ENCODE measurements around the gene GSTP1.
"Not testable (repeated sequence)": the region's sequence is repeated elsewhere in the genome, so short reads cannot be mapped to it uniquely, and the experiment has no call there.

The GSTP1 gene

DNA sequence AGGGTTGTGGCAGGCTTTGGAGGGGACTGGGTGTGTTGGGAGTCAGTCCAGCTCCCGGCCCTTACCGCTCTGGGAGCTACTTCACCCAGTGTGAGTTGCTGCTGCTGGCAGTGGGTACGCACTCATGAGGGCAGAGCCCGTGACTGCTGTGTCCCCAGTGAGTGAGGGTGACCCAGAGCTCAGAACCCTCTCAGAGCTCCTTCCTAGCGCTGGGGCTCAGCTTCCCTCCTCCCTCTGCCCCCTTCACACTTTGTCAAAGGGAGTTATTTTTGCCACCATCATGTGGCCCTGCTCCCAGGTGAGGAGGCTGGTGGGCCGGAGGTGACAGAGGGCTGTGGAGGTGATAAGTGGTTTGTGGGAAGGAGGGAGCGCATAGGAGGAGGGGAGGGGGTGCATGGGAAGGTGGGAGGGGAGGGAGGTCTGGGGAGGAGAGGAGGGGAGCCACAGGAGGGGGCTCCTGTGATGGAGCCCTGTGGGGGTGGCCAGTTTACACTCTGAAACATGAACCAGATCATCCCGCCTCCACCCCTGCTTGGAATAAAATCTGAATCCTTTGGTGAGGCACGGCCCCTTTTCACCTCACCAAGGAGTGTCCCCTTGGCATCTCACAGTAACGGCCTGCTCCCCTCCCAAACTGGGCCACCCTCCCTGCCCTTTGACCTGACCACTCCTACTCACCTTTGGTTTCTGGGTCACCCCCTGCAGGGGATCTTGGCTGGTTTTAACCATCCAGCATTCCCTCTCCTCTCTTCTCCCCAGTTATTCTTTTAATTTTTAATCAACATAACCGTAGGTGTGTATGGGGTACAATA is 33.0 kb downstream of the GSTP1 start:
- DNase-seq, result no peak

DNA sequence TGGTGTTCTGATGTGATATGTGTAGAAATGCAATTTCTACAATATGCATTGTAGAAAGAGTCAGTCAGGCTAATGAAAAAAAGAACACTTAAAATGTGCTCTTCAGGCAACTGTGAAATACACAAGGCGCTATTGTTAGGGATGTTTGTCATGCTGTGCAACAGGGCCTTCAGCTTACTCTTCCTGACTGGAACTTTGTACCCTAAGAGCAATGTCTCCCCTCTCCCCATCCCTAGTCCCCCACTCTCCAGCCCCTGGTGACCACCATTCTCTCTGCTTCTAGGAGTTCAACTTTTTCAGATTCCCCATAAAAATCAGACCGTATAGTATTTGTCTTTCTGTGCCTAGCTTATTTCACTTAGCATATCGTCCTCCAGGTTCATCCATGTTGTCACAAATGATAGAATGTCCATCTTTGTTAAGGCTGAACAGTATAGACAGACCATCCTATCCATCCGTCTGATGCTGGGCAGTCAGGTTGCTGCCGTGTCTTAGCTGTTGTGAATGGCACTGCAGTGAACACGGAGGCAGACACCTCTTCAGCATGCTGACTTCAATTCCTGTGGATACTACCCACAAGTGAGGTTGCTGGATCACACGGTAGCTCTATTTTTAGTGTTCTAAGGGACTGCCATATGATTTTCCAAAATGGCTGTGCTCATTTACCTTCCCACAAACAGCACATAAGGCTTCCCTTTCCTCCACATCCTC is 33.8 kb downstream of the GSTP1 start:
- DNase-seq, result no peak

DNA sequence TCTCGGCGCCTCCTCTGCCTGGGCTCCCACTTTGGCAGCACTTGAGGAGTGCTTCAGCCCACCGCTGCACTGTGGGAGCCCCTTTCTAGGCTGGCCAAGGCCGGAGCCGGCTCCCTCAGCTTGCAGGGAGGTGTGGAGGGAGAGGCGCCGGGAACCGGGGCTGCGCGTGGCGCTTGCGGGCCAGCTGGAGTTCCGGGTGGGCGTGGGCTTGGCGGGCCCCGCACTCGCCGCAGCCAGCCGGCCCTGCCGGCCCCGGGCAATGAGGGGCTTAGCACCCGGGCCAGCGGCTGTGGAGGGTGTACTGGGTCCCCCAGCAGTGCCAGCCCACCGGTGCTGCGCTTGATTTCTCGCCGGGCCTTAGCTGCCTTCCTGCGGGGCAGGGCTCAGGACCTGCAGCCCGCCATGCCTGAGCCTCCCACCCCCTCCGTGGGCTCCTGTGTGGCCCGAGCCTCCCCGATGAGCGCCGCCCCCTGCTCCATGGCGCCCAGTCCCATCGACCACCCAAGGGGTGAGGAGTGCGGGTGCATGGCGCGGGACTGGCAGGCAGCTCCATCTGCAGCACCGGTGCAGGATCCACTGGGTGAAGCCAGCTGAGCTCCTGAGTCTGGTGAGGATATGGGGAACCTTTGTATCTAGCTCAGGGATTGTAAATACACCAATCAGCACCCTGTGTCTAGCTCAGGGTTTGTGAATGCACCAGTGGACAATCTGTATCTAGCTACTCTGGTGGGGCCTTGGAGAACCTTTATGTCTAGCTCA is 35.5 kb downstream of the GSTP1 start:
- DNase-seq, result not testable (repeated sequence)

DNA sequence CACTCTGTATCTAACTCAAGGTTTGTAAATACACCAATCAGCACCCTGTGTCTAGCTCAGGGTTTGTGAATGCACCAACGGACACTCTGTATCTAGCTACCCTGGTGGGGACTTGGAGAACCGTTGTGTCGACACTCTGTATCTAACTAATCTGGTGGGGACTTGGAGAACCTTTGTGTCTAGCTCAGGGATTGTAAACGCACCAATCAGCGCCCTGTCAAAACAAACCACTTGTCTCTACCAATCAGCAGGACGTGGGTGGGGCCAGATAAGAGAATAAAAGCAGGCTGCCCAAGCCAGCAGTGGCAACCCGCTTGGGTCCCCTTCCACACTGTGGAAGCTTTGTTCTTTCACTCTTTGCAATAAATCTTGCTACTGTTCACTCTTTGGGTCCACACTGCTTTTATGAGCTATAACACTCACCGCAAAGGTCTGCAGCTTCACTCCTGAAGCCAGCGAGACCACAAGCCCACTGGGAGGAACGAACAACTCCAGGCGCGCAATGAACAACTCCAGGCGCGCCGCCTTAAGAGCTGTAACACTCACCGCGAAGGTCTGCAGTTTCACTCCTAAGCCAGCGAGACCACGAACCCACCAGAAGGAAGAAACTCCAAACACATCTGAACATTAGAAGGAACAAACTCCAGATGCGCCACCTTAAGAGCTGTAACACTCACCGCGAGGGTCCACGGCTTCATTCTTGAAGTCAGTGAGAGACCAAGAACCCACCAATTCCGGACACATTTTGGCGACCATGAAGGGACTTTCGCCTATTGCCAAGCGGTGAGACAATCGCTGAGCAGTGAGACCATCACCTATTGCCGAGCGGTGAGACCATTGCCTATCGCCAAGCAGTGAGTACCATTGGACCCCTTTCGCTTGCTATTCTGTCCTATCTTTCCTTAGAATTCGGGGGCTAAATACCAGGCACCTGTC is 36.3 kb downstream of the GSTP1 start:
- not testable (repeated sequence) for DNase-seq

DNA sequence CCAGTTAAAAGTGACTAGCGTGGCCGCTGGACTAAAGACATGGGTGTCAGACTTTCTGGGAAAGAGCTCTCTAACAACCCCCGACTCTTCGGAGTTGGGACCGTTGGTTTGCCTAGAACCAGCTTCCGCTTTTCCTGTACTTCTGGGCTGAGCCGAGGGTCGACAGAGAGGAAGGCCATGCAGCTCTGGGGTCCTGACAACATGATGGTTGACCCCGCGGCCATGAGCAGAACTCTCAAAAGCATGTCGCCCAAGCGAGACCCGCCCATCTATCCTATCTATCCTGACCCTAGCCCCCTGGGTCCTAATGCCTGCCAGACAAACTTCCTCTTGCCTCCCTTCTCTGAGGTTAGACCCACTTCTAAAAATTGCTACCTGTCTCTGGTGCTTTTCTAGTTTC is 37.0 kb downstream of the GSTP1 start:
- DNase-seq, result not testable (repeated sequence)

DNA sequence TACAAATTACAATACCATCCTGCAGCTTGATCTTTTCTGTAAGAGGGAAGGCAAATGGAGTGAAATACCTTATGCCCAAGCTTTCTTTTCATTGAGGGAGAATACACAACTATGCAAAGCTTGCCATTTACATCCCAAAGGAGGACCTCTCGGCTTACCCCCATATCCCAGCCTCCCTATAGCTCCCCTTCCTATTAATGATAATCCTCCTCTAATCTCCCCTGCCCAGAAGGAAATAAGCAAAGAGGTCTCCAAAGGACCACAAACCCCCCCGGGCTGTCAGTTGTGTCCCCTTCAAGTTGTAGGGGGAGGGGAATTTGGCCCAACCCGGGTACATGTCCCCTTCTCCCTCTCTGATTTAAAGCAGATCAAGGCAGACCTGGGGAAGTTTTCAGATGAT is 38.3 kb downstream of the GSTP1 start:
- DNase-seq, result not testable (repeated sequence)

DNA sequence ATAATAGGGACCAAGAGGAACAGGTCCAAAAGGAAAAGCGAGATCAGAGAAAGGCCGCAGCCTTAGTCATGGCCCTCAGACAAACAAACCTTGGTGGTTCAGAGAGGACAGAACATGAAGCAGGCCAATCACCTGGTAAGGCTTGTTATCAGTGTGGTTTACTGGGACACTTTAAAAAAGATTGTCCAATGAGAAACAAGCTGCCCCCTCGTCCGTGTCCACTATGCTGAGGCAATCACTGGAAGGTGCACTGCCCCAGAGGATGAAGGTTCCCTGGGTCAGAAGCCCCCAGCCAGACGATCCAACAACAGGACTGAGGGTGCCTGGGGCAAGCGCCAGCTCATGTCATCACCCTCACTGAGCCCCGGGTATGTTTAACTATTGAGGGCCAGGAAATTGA is 39.3 kb downstream of the GSTP1 start:
- not testable (repeated sequence) for DNase-seq

DNA sequence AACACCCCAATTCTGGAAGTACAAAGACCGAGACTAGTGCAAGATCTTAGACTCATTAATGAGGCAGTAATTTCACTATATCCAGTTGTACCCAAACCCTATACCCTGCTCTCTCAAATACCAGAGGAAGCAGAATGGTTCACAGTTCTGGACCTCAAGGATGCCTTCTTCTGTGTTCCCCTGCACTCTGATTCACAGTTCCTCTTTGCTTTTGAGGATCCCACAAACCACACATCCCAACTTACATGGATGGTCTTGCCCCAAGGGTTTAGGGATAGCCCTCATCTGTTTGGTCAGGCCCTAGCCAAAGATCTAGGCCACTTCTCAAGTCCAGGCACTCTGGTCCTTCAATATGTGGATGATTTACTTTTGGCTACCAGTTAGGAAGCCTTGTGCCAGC is 40.2 kb downstream of the GSTP1 start:
- not testable (repeated sequence) for DNase-seq

DNA sequence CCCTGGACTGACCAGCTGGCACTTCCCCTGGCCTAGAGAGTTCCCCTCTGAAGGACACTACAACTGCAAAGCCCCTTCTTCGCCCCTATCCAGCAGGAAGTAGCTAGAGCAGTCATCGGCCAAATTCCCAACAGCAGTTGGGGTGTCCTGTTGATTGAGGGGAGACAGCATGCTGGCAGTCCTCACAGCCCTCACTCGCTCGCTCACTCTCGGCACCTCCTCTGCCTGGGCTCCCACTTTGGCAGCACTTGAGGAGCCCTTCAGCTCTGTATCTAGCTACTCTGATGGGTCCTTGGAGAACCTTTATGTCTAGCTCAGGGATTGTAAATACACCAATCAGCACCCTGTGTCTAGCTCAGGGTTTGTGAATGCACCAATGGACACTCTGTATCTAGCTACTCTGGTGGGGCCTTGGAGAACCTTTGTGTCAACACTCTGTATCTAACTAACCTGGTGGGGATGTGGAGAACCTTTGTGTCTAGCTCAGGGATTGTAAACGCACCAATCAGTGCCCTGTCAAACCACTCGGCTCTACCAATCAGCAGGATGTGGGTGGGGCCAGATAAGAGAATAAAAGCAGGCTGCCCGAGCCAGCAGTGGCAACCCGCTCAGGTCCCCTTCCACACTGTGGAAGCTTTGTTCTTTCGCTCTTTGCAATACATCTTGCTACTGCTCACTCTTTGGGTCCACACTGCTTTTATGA is 42.7 kb downstream of the GSTP1 start:
- DNase-seq, result not testable (repeated sequence)

DNA sequence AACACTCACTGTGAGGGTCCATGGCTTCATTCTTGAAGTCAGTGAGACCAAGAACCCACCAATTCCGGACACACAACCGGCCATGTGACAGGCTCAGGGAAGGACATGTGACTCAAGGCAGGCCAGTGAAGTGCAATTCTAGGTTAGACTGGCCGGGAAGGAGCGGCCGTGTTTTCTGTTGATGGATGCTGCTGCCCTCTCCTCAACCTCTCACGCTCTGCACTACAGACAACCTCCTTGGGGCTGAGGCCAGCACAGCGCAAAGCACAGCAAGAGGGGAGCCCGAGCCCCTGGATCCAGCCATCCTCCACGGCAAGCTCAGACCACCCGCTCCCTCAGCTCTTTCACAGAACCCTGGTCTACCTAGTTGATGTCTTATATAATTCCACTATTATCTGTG is 43.4 kb downstream of the GSTP1 start:
- DNase-seq, result no peak

DNA sequence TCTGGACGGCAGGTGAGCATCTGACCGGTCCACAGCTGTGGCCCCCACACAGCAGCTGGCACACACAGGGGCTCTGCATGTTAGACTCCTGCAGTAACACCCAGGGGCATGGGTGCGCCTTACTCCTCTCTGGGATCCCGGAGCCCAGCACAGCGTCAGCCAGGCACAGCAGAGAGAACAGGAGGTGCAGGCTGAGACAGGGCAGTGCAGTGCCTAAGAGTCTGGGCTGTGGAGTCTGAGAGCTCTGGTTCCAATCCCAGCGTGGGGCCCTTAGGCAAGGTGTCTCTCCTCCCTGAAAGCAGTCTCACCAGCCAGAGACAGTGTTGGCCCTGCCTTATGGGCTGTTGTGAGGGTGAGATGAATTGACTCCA is 43.8 kb downstream of the GSTP1 start:
- no peak for DNase-seq

DNA sequence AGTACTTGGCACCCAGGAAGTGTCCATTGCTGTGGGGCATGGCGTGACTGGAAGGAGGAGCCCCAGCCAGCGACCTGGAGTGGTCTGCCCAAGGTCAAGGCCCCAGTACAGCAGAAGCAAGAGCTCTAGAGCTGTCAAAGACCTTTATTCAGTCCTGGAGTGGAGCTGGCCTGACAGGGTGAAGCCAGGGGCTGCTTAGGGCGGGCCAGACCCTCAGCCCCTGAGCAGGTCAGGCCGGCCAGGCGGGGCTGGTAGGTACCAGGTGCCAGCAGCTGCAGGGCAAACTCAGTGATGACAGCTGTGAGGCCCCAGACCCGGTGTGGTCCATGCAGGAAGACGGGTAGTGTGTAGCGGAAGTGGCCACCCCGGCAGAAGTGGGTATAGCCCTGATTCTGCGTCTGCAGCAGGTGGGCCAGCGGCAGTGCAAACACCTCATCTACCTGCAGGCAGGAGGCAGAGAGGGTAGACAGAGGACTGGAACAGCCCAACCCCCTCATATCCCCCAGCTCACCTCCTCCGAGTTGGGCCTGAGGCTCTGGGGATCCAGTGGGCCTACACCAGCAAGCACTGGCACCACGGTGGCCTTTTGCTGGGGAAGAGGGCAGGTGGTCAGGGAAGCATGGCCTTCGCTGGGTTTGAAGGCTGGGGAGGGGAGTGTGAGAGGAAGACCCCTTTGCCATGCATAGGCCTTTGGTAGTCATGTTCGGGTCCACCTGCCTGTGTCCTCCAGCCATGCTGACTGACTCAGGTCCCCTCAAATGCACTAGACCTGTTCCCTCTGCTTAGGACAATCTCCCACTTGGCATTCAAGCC is 44.4 kb downstream of the GSTP1 start:
- DNase-seq, result no peak

DNA sequence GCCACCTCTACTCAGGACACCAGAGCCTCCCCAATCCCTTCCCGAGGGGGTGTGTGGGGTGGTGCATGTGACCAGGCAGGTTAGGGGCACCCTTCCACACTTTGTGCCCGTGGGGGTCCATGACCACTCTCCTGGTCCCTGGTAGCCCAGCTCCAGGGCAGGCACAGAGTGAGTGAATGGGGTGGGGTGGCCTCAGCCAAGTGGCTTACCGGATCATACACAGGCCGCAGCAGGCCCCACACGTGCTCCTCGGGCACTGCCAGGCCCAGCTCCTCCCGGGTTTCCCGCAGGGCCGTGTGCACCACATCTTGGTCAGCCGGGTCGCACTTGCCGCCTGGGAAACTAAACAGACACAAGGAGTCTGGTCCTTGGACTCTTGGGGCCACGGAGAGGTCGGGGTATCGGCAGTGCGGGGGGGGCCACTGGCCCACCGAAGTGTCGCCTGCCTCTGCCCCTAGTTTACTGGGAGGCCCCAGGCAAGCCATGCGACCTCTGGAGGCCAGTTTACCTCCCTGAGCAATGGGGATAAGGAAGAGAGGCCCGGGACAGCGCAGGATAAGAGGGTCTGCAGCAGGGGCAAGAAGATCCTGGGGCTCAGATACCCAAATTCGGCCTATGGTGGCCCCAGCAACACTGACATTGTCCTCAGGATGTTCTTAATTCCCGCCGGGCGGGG is 45.2 kb downstream of the GSTP1 start:
- DNase-seq, result no peak

DNA sequence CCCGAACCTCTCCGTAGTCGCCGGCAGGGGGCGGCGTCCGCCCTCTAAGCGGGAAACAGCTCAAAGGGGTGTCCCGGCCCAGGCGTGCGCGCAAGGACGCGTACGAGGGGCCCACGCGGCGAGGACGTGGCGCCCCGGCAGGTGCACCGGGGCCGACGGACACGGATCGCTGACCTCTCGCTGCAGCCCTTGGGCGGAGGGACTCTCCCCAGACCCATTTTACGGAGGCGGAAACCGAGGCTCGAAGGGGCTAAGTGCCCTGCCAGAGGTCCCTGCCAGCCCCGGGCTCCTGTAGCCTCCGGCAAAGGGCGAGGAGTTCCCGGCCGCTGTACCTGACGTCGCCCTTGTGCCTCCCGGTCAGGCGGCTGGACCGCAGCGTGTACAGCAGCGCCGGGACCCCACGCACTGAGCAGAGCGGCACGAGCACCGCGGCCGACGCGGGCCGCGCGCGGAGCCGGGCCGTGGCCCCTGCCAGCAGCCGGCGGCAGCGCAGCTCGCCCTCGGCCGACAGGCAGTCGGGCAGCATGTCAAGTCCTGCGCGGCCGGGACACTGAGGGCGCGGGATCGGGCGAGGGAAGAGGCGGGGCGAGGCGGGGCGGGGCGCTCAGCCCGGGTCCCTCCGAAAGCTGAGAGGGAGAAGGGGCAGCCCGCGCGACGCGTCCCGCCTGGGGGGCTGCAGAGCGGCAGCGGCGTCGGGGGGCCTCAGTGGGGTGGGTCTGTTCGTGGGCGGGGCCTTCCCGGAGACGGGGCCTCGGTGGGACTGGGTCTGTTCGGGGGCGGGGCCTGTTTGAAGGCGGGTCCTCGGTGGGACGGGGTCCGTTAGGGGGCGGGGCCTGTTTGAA is 46.0 kb downstream of the GSTP1 start, which contains the start of gene NUDT8:
Gene NUDT8, minus strand, starts transcription at position 552 of the 842 bp plus-strand sequence. Its CDS starts 26 bp downstream, at position 526.
- DNase-seq, result peak; percentile 91

DNA sequence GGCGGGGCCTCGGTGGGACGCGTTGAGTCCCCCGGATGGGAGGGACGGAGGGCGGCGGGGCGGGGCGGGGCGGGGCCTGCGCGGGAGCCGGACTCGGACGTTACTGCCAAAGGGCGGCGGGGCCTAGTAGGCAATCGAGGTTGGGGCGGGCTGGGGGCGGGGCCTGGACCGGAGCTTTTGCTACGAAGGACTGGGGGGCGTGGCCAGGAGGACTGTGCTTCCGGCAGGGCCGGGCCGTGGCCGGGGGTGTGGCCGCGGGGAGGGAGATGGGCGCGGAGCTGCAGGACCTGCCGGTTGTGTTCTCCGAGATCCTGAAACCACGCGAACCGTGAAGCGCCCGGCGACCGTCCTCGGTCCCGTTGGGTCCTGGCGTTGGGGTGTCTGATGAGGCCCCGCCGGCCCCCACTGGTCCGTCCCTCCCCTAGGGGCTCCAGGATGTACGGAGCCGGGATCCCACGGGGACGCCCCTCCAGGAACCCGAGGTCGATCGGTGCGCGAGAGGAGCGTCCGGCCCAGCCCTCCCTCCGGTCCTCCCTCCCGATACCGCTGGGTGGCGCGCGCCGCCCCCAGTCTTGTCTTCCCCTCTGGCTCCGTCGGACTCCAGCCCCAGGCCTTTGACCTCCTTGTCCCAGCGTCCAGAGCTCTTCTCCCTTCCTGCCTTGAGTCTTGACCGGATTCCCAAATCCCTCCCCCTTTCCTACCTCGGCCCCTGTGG is 46.8 kb downstream of the GSTP1 start:
- peak; percentile 99 for DNase-seq

DNA sequence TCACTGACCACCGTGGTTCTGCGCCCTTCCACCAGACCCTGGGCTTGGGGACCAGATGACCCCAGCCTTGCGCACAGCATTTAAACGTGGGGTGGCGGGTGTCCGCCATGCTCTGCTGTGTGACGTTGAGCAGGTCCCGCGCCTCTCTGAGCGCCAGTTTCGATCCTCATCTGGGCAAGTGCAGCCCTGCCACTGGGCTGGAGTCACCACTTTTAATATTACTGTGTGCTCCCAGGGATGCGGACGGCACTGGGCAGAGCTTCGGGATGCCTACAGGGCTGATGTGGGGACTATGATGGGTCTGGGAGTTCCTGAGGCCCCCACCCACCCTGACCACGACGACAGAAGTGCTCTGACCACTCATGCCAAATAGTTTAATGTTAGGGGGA is 47.3 kb downstream of the GSTP1 start:
- DNase-seq, result no peak

DNA sequence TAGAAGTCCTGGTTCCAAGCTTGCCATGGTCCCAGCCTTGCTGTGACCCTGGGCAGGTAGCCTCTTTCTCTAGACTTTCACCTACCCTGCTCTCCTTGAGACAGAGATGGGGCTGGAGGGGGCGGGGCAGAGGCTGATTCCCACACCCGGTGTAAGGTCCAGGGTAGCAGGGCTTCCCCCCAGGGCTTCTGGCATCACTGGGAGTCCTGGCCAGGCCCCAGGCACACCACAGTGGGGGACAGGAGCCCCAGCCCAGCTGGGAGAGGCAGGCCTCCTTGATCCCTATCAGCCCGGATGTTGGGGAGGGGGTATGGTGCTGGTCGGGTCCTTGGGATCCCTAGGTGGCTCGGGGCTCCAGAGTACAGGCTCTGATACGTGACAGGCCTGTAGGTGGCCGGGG is 47.8 kb downstream of the GSTP1 start:
- DNase-seq, result no peak

DNA sequence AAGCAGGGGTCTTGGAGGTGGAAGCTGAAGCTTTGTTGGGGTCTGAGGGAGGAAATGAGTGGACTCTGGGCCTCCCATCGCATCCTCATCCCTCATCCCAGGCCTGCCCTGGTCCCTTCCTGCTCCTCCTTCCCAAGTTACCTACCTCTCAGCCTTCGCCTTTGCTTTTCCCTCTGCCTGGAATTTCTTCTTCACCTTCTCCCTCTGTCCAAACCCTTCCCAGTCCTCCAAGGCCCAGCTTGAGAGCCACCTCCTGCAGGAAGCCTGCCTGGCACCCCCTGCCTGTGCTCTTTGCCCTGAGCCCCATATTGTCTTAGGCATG is 48.2 kb downstream of the GSTP1 start:
- DNase-seq, result no peak

Measured in CD4-positive, alpha-beta T cell treated with Interleukin-6 for 4 hours (primary cell).